Measurements from ENCODE around the gene MRPS27.
"Not testable (repeated sequence)": the region's sequence is repeated elsewhere in the genome, so short reads cannot be mapped to it uniquely, and the experiment has no call there.

MRPS27 gene

DNA sequence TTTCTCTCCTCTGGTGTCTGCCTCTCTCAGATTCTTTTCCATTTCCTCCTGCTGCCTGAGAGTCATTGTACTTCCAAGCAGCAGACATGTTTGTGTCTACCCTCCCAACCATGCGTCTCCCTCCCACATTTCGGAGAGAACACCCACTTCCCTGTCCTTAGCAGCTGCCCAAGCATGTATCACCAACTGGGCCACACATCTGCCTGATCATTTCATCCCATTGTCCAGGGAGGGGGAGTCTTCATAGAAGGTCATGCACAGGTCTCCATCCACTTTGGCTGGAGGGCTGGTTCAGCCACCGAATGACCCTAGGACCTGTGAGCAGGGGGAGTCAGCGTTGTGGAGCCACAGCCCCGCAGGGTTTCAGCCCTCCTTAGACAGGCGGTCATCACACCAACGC, 137.4 kb downstream of the MRPS27 start:
- Histone ChIP-seq H3K9me3 (ENCODE audit: insufficient read depth, low read length) (no peaks in the 10 kb centered on the region), H3K4me1 (ENCODE audit: insufficient read depth, insufficient read length) (peaks cover 14% of the 10 kb centered on the region), H3K9ac (ENCODE audit: insufficient read length, low read depth) (no peak overlapping the region), H3K4me3 (ENCODE audit: insufficient read length, low read depth) (no peak overlapping the region), H3K36me3 (ENCODE audit: insufficient read depth, insufficient read length, low read length) (peaks cover 58% of the 10 kb centered on the region), H3K27me3 (ENCODE audit: insufficient read depth, insufficient read length) (no peaks in the 10 kb centered on the region)
- DNase-seq (ENCODE audit: low read depth, low spot score), result no peak
- no peak for TF ChIP-seq YY1 (IDR thresholded peaks at IDR 0.05; ENCODE audit: insufficient read depth, insufficient read length)
- no peak for TF ChIP-seq ZNF274 (IDR thresholded peaks at IDR 0.05; ENCODE audit: low read depth, low read length)
- TF ChIP-seq SUZ12 (IDR thresholded peaks at IDR 0.05; ENCODE audit: extremely low read depth, insufficient read depth, insufficient read length), result no peak

DNA sequence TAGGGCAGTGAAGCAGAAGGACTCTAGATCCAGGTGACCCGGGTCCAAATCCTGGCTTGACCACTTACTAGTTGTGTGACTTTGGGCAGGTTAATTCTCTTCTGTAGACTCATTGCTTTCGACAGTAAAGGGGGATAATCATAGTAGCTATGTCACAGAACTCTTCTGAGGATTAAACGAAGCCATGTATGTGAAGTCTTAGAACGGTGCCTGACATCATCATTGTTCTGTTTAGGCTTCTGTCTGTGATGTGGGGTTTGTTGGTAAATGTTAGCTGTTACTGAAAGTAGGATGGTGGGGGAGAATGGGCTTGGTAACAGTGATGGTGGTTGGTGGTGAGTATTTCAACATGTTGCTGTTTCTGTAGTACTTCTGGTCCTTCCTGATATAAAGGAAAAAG, 139.1 kb downstream of the MRPS27 start:
- no peak overlapping the region for H3K9ac ChIP-seq (ENCODE audit: insufficient read length, low read depth)
- no peaks in the 10 kb centered on the region for H3K27me3 ChIP-seq (ENCODE audit: insufficient read depth, insufficient read length)
- peaks cover 46% of the 10 kb centered on the region for H3K36me3 ChIP-seq (ENCODE audit: insufficient read depth, insufficient read length, low read length)
- TF ChIP-seq ZNF274 (IDR thresholded peaks at IDR 0.05; ENCODE audit: low read depth, low read length), result no peak
- TF ChIP-seq SUZ12 (IDR thresholded peaks at IDR 0.05; ENCODE audit: extremely low read depth, insufficient read depth, insufficient read length), result no peak
- TF ChIP-seq YY1 (IDR thresholded peaks at IDR 0.05; ENCODE audit: insufficient read depth, insufficient read length), result no peak
- no peaks in the 10 kb centered on the region for H3K9me3 ChIP-seq (ENCODE audit: insufficient read depth, low read length)
- H3K4me3 ChIP-seq (ENCODE audit: insufficient read length, low read depth), result no peak overlapping the region
- no peak for DNase-seq (ENCODE audit: low read depth, low spot score)
- H3K4me1 ChIP-seq (ENCODE audit: insufficient read depth, insufficient read length), result peaks cover 14% of the 10 kb centered on the region

- H3K4me3 ChIP-seq (ENCODE audit: insufficient read length, low read depth), result no peak overlapping the region
- peaks cover 44% of the 10 kb centered on the region for H3K36me3 ChIP-seq (ENCODE audit: insufficient read depth, insufficient read length, low read length)
- H3K4me1 ChIP-seq (ENCODE audit: insufficient read depth, insufficient read length), result peaks cover 14% of the 10 kb centered on the region
- no peak for TF ChIP-seq SUZ12 (IDR thresholded peaks at IDR 0.05; ENCODE audit: extremely low read depth, insufficient read depth, insufficient read length)
- no peak for TF ChIP-seq ZNF274 (IDR thresholded peaks at IDR 0.05; ENCODE audit: low read depth, low read length)
- TF ChIP-seq YY1 (IDR thresholded peaks at IDR 0.05; ENCODE audit: insufficient read depth, insufficient read length), result no peak
- H3K27me3 ChIP-seq (ENCODE audit: insufficient read depth, insufficient read length), result no peaks in the 10 kb centered on the region
- no peak for DNase-seq (ENCODE audit: low read depth, low spot score)
- no peaks in the 10 kb centered on the region for H3K9me3 ChIP-seq (ENCODE audit: insufficient read depth, low read length)
- H3K9ac ChIP-seq (ENCODE audit: insufficient read length, low read depth), result no peak overlapping the region
Measured at GRCh38 chr5:72179816-72180440, 140.1 kb downstream of the MRPS27 start.

DNA sequence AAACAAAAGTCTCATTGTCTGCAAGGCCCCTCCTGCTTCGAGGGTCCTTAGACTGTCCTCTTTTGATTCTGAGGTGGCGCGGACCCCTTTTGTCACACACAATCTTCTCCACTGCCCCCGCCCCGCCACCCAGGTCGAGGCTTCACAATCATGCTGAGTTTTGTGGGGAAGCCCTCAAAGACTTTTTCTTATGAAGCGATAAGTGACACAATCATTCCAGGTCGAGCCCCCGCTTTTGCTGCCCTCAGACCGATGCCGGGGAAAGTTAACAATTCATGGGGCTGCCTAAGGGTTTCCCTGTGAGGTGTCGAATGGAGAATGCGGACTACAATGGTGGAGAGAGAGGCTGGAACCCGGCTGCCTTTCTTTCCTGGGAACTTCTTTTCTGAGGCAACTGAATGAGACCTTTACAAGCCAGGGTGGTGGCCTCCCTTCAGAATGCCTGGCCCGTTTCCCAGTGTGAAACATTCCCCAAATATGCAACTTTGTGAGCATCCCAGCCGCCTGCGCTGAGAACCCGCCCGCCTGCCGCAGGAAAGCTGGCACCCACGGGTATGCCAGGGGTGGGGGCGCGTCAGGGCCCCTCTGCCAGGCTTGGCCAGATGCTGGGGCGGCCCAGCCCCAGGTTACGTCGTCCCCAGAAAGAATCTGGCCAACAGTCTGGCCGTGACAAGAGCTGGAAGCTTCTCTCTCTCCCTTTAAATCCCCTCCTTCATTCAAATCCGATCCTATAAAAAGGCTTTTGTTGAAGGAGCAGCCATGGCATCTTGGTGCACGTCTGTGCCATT, 140.8 kb downstream of the MRPS27 start:
- DNase-seq (ENCODE audit: low read depth, low spot score), result peak; percentile 16
- H3K4me3 ChIP-seq (ENCODE audit: insufficient read length, low read depth), result no peak overlapping the region
- TF ChIP-seq ZNF274 (IDR thresholded peaks at IDR 0.05; ENCODE audit: low read depth, low read length) (no peak), SUZ12 (IDR thresholded peaks at IDR 0.05; ENCODE audit: extremely low read depth, insufficient read depth, insufficient read length) (no peak), YY1 (IDR thresholded peaks at IDR 0.05; ENCODE audit: insufficient read depth, insufficient read length) (no peak)
- no peak overlapping the region for H3K9ac ChIP-seq (ENCODE audit: insufficient read length, low read depth)
- no peaks in the 10 kb centered on the region for H3K27me3 ChIP-seq (ENCODE audit: insufficient read depth, insufficient read length)
- H3K36me3 ChIP-seq (ENCODE audit: insufficient read depth, insufficient read length, low read length), result peaks cover 41% of the 10 kb centered on the region
- H3K4me1 ChIP-seq (ENCODE audit: insufficient read depth, insufficient read length), result peaks cover 14% of the 10 kb centered on the region
- H3K9me3 ChIP-seq (ENCODE audit: insufficient read depth, low read length), result no peaks in the 10 kb centered on the region

DNA sequence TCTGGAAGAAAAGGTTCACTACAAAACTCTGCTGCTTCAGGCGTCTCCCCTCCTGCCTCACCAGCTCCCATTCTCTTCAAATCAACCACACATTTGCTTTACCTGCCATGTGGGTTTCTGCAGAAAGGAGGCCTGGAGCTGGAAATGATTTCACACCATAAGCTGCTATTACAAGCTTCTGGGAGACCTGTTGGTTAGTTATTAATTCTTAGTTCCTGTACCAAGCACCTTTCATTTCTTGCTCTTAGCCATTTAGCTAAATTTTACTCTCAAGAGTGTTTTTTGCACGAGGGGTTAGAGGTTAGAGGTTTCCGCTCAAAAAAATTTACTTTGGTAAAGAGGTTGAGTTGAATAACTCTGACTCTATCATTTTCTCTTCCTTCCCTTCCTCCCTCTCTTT, 142.5 kb downstream of the MRPS27 start:
- H3K9me3 ChIP-seq (ENCODE audit: insufficient read depth, low read length), result no peaks in the 10 kb centered on the region
- DNase-seq (ENCODE audit: low read depth, low spot score), result no peak
- no peaks in the 10 kb centered on the region for H3K27me3 ChIP-seq (ENCODE audit: insufficient read depth, insufficient read length)
- H3K9ac ChIP-seq (ENCODE audit: insufficient read length, low read depth), result no peak overlapping the region
- H3K4me3 ChIP-seq (ENCODE audit: insufficient read length, low read depth), result no peak overlapping the region
- peaks cover 10% of the 10 kb centered on the region for H3K4me1 ChIP-seq (ENCODE audit: insufficient read depth, insufficient read length)
- TF ChIP-seq ZNF274 (IDR thresholded peaks at IDR 0.05; ENCODE audit: low read depth, low read length) (no peak), YY1 (IDR thresholded peaks at IDR 0.05; ENCODE audit: insufficient read depth, insufficient read length) (no peak), SUZ12 (IDR thresholded peaks at IDR 0.05; ENCODE audit: extremely low read depth, insufficient read depth, insufficient read length) (no peak)
- peaks cover 36% of the 10 kb centered on the region for H3K36me3 ChIP-seq (ENCODE audit: insufficient read depth, insufficient read length, low read length)

- H3K9ac ChIP-seq (ENCODE audit: insufficient read length, low read depth), result no peak overlapping the region
- no peaks in the 10 kb centered on the region for H3K27me3 ChIP-seq (ENCODE audit: insufficient read depth, insufficient read length)
- H3K4me3 ChIP-seq (ENCODE audit: insufficient read length, low read depth), result no peak overlapping the region
- H3K4me1 ChIP-seq (ENCODE audit: insufficient read depth, insufficient read length), result no peaks in the 10 kb centered on the region
- H3K9me3 ChIP-seq (ENCODE audit: insufficient read depth, low read length), result no peaks in the 10 kb centered on the region
- no peak for DNase-seq (ENCODE audit: low read depth, low spot score)
- TF ChIP-seq YY1 (IDR thresholded peaks at IDR 0.05; ENCODE audit: insufficient read depth, insufficient read length), result no peak
- no peak for TF ChIP-seq SUZ12 (IDR thresholded peaks at IDR 0.05; ENCODE audit: extremely low read depth, insufficient read depth, insufficient read length)
- TF ChIP-seq ZNF274 (IDR thresholded peaks at IDR 0.05; ENCODE audit: low read depth, low read length), result no peak
- peaks cover 39% of the 10 kb centered on the region for H3K36me3 ChIP-seq (ENCODE audit: insufficient read depth, insufficient read length, low read length)
Measured at GRCh38 chr5:72172786-72173185, 147.3 kb downstream of the MRPS27 start.

DNA sequence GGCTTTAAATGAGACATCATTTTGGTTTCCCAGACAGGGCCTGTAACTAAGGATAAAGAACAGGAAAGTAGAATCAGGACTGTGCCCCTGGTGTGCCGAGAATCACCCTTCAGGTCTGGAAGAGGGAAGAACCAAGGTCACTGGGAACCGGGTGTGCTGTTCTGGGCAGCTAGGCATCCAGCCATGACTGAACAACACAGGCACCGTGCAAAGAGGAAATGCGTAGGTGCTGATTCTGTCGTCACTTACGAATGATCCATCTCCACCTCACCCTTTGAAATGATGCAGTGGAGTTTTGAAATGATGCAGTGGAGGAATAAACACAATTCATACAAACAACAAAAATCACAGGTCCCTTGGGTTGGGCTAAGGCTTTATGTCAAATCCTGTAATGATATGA, 148.4 kb downstream of the MRPS27 start:
- H3K9ac ChIP-seq (ENCODE audit: insufficient read length, low read depth), result no peak overlapping the region
- no peaks in the 10 kb centered on the region for H3K27me3 ChIP-seq (ENCODE audit: insufficient read depth, insufficient read length)
- no peaks in the 10 kb centered on the region for H3K4me1 ChIP-seq (ENCODE audit: insufficient read depth, insufficient read length)
- no peak for DNase-seq (ENCODE audit: low read depth, low spot score)
- TF ChIP-seq YY1 (IDR thresholded peaks at IDR 0.05; ENCODE audit: insufficient read depth, insufficient read length) (no peak), ZNF274 (IDR thresholded peaks at IDR 0.05; ENCODE audit: low read depth, low read length) (no peak), SUZ12 (IDR thresholded peaks at IDR 0.05; ENCODE audit: extremely low read depth, insufficient read depth, insufficient read length) (no peak)
- H3K9me3 ChIP-seq (ENCODE audit: insufficient read depth, low read length), result no peaks in the 10 kb centered on the region
- no peak overlapping the region for H3K4me3 ChIP-seq (ENCODE audit: insufficient read length, low read depth)
- H3K36me3 ChIP-seq (ENCODE audit: insufficient read depth, insufficient read length, low read length), result peaks cover 42% of the 10 kb centered on the region

GRCh38 chr5:72171181-72171580, 148.9 kb downstream of the MRPS27 start:
- not testable (repeated sequence) for H3K4me1 ChIP-seq (ENCODE audit: insufficient read depth, insufficient read length); H3K27me3 ChIP-seq (ENCODE audit: insufficient read depth, insufficient read length); H3K9ac ChIP-seq (ENCODE audit: insufficient read length, low read depth); H3K9me3 ChIP-seq (ENCODE audit: insufficient read depth, low read length); H3K4me3 ChIP-seq (ENCODE audit: insufficient read length, low read depth); DNase-seq (ENCODE audit: low read depth, low spot score)
- peaks cover 46% of the 10 kb centered on the region for H3K36me3 ChIP-seq (ENCODE audit: insufficient read depth, insufficient read length, low read length)
